MM.1S (cell line): ENCODE results near the gene TASP1.

Experiments
- CTCF ChIP-seq: fragments of 300-600 bp; sonication (generic); IDR thresholded peaks from 2 replicates; pipeline ENCODE4 v1.5.1; 2016; ENCODE audit warnings: antibody characterized with exemption, low read length, mixed read lengths
- EZH2 ChIP-seq: fragments of 300-600 bp; sonication (generic); optimal IDR thresholded peaks from 2 replicates; pipeline ENCODE3; 2017; ENCODE audit warnings: low read depth, mild to moderate bottlenecking, antibody characterized with exemption, low read length, mixed read lengths

GRCh38 chr20:13574071-13574470 is 64.7 kb downstream of the TASP1 start:
- TF ChIP-seq CTCF = no peak
- no peak for TF ChIP-seq EZH2
